HUES64 (cell line): ENCODE measurements around the gene RAB3A.

Experiments
- H3K27ac ChIP-seq: 2 replicates; pipeline ENCODE4 v1.7.0; 2013; ENCODE audit warnings: low read depth, low read length, inconsistent platforms
- H3K27me3 ChIP-seq: 2 replicates; pipeline ENCODE4 v1.6.1; 2013; ENCODE audit warnings: mild to moderate bottlenecking, low read length; ENCODE audit not compliant: insufficient read depth
- H3K36me3 ChIP-seq: 2 replicates; pipeline ENCODE4 v1.6.1; 2013; ENCODE audit warnings: mild to moderate bottlenecking, low read length; ENCODE audit not compliant: insufficient read depth
- H3K4me1 ChIP-seq: 2 replicates; pipeline ENCODE4 v1.6.1; 2013; ENCODE audit warnings: mild to moderate bottlenecking, low read length, moderate library complexity; ENCODE audit not compliant: insufficient read depth
- H3K4me3 ChIP-seq: 2 replicates; pipeline ENCODE4 v1.5.1; 2013; ENCODE audit warnings: mild to moderate bottlenecking, low read length, moderate library complexity
- H3K9ac ChIP-seq: 2 replicates; pipeline ENCODE4 v1.6.1; 2013; ENCODE audit warnings: mild to moderate bottlenecking, low read depth, low read length
- H3K9me3 ChIP-seq: 2 replicates; pipeline ENCODE4 v1.6.1; 2013; ENCODE audit warnings: low read depth, low read length; ENCODE audit not compliant: insufficient read depth
- WGBS: fragments of 150-250, 120-280 bp; methylation state at CpG from one replicate; pipeline ENCODE4 v1.1.7; 2013; ENCODE audit warnings: missing lambda C conversion rate; 5-methylcytosine and 5-hydroxymethylcytosine counted together

RAB3A gene

GRCh38 chr19:18156841-18157464, 46.9 kb downstream of the RAB3A start:
- peaks cover 13% of the 10 kb centered on the region for H3K4me1 ChIP-seq
- H3K9me3 ChIP-seq: no peaks in the 10 kb centered on the region
- H3K27ac ChIP-seq: no peak overlapping the region
- no peaks in the 10 kb centered on the region for H3K27me3 ChIP-seq
- H3K9ac ChIP-seq: no peak overlapping the region
- H3K36me3 ChIP-seq: peaks cover 14% of the 10 kb centered on the region
- WGBS: 91% methylated on average over 22 of the region's 22 CpGs
- no peak overlapping the region for H3K4me3 ChIP-seq

- Histone ChIP-seq H3K27me3 (no peaks in the 10 kb centered on the region), H3K27ac (no peak overlapping the region), H3K9ac (no peak overlapping the region), H3K4me1 (peaks cover 9% of the 10 kb centered on the region), H3K4me3 (no peak overlapping the region), H3K9me3 (no peaks in the 10 kb centered on the region), H3K36me3 (peaks cover 9% of the 10 kb centered on the region)
- 90% methylated on average over 6 of the region's 6 CpGs for WGBS
These were observed 47.6 kb downstream of the RAB3A start for GRCh38 chr19:18156268-18156667.

- Histone ChIP-seq H3K9me3 (no peaks in the 10 kb centered on the region), H3K27me3 (no peaks in the 10 kb centered on the region), H3K27ac (no peak overlapping the region), H3K4me3 (no peak overlapping the region), H3K4me1 (peaks cover 9% of the 10 kb centered on the region), H3K9ac (no peak overlapping the region), H3K36me3 (peaks cover 9% of the 10 kb centered on the region)
- 95% methylated on average over 43 of the region's 43 CpGs for WGBS
These were observed 48.5 kb downstream of the RAB3A start for GRCh38 chr19:18155095-18156087.

- peak overlapping the region; percentile 70 for H3K4me3 ChIP-seq
These were observed 50.2 kb downstream of the RAB3A start for GRCh38 chr19:18153556-18154134.

GRCh38 chr19:18152817-18153555, 50.9 kb downstream of the RAB3A start, which contains the start of gene PIK3R2:
PIK3R2 (plus strand) TSS chr19:18153163; CDS start chr19:18155880, 2,717 bp downstream.
- peak within 1 kb of the TSS; percentile 96 for H3K9ac ChIP-seq
- H3K4me1 ChIP-seq: peaks cover 9% of the 10 kb centered on the region
- H3K27me3 ChIP-seq: no peaks in the 10 kb centered on the region
- H3K27ac ChIP-seq: peak within 1 kb of the TSS; percentile 96
- peak within 1 kb of the TSS; percentile 70 for H3K4me3 ChIP-seq
- WGBS: under 1% methylated on average over 86 of the region's 86 CpGs
- no peaks in the 10 kb centered on the region for H3K9me3 ChIP-seq
- peaks cover 4% of the 10 kb centered on the region; the same call in 1 of the 2 replicates for H3K36me3 ChIP-seq

More at GRCh38 chr19:18153556-18154134, 50.2 kb downstream of the RAB3A start:
- no peaks in the 10 kb centered on the region for H3K9me3 ChIP-seq
- H3K27ac ChIP-seq: peak overlapping the region; percentile 67; the same call in 1 of the 2 replicates
- peak overlapping the region; percentile 96 for H3K9ac ChIP-seq
- H3K27me3 ChIP-seq: no peaks in the 10 kb centered on the region
- 3% methylated on average over 38 of the region's 38 CpGs for WGBS
- H3K36me3 ChIP-seq: peaks cover 8% of the 10 kb centered on the region
- H3K4me1 ChIP-seq: peaks cover 9% of the 10 kb centered on the region

- WGBS: under 1% methylated on average over 22 of the region's 22 CpGs
These were observed 51.4 kb downstream of the RAB3A start for GRCh38 chr19:18152442-18152816.

GRCh38 chr19:18150776-18151624, 52.8 kb downstream of the RAB3A start:
- no peak overlapping the region for H3K9ac ChIP-seq
- H3K36me3 ChIP-seq: peaks cover 2% of the 10 kb centered on the region; the same call in 1 of the 2 replicates
- 89% methylated on average over 18 of the region's 18 CpGs for WGBS
- H3K27me3 ChIP-seq: no peaks in the 10 kb centered on the region
- no peaks in the 10 kb centered on the region for H3K9me3 ChIP-seq
- no peak overlapping the region for H3K4me3 ChIP-seq
- no peak overlapping the region for H3K27ac ChIP-seq
- peaks cover 6% of the 10 kb centered on the region; the same call in 1 of the 2 replicates for H3K4me1 ChIP-seq

More at GRCh38 chr19:18152442-18152816, 51.4 kb downstream of the RAB3A start:
- Histone ChIP-seq H3K27ac (peak overlapping the region; percentile 96), H3K4me3 (peak overlapping the region; percentile 70), H3K9ac (peak overlapping the region; percentile 96), H3K4me1 (peaks cover 8% of the 10 kb centered on the region), H3K27me3 (no peaks in the 10 kb centered on the region), H3K36me3 (peaks cover 4% of the 10 kb centered on the region; the same call in 1 of the 2 replicates), H3K9me3 (no peaks in the 10 kb centered on the region)

GRCh38 chr19:18149596-18149975, 54.3 kb downstream of the RAB3A start:
- H3K4me1 ChIP-seq: peaks cover 6% of the 10 kb centered on the region; the same call in 1 of the 2 replicates
- no peak overlapping the region for H3K9ac ChIP-seq
- WGBS: 91% methylated on average over 16 of the region's 16 CpGs
- no peak overlapping the region for H3K4me3 ChIP-seq
- no peaks in the 10 kb centered on the region for H3K27me3 ChIP-seq
- H3K9me3 ChIP-seq: no peaks in the 10 kb centered on the region
- no peak overlapping the region for H3K27ac ChIP-seq
- peaks cover 12% of the 10 kb centered on the region for H3K36me3 ChIP-seq

GRCh38 chr19:18147396-18147795, 56.4 kb downstream of the RAB3A start:
- Histone ChIP-seq H3K27ac (no peak overlapping the region), H3K4me1 (no peaks in the 10 kb centered on the region), H3K9me3 (no peaks in the 10 kb centered on the region), H3K27me3 (no peaks in the 10 kb centered on the region), H3K4me3 (no peak overlapping the region), H3K9ac (no peak overlapping the region), H3K36me3 (peaks cover 29% of the 10 kb centered on the region)
- WGBS: 94% methylated on average over 13 of the region's 13 CpGs
